Hepatocyte (in vitro differentiated cells): Measurements from ENCODE around the gene MEF2A. TPM values are rescaled to one million over a fixed set of nuclear protein-coding genes. Genes with fewer than 3 reads are reported as not detected.

Experiments
- DNase-seq: peaks from one replicate; pipeline ENCODE4 v3.0.0-alpha.2; 2016; ENCODE audit warnings: low spot score
- H2AFZ ChIP-seq: fragments of 200-600 bp; sonication (generic); 2 replicates; pipeline ENCODE4 v1.6.0; 2016; ENCODE audit warnings: antibody characterized with exemption, mild to moderate bottlenecking
- H3K27ac ChIP-seq: fragments of 200-600 bp; sonication (generic); 2 replicates; pipeline ENCODE4 v1.5.1; 2016; ENCODE audit warnings: mild to moderate bottlenecking
- H3K27me3 ChIP-seq: fragments of 200-600 bp; sonication (generic); 2 replicates; pipeline ENCODE4 v1.6.1; 2016
- H3K36me3 ChIP-seq: fragments of 200-600 bp; sonication (generic); replicated peaks from 2 replicates; pipeline ENCODE4 v1.5.1; 2016; ENCODE audit warnings: low read depth; ENCODE audit not compliant: insufficient read depth
- H3K4me1 ChIP-seq: fragments of 200-600 bp; sonication (generic); 2 replicates; pipeline ENCODE4 v1.5.1; 2016; ENCODE audit warnings: mild to moderate bottlenecking, moderate library complexity; ENCODE audit not compliant: insufficient read depth
- H3K4me2 ChIP-seq: fragments of 200-600 bp; sonication (generic); 2 replicates; pipeline ENCODE4 v1.6.0; 2016
- H3K4me3 ChIP-seq: fragments of 200-600 bp; sonication (generic); 2 replicates; pipeline ENCODE4 v1.5.1; 2016; ENCODE audit warnings: mild to moderate bottlenecking
- H3K79me2 ChIP-seq: fragments of 200-600 bp; sonication (generic); 2 replicates; pipeline ENCODE4 v1.6.0; 2017; ENCODE audit warnings: mild to moderate bottlenecking
- H3K9me2 ChIP-seq: fragments of 200-600 bp; sonication (generic); replicated peaks from 2 replicates; pipeline ENCODE4 v1.6.0; 2017; ENCODE audit warnings: mild to moderate bottlenecking; ENCODE audit not compliant: insufficient read depth
- H3K9me3 ChIP-seq: fragments of 200-600 bp; sonication (generic); 2 replicates; pipeline ENCODE4 v1.5.1; 2016; ENCODE audit warnings: low read depth, mild to moderate bottlenecking
- H4K20me1 ChIP-seq: fragments of 200-600 bp; sonication (generic); 2 replicates; pipeline ENCODE4 v1.6.0; 2016; ENCODE audit warnings: mild to moderate bottlenecking; ENCODE audit not compliant: insufficient read depth, poor library complexity, severe bottlenecking
- EZH2 ChIP-seq: fragments of 200-600 bp; sonication (generic); IDR thresholded peaks from 2 replicates; pipeline ENCODE4 v1.6.1; 2016; ENCODE audit warnings: antibody characterized with exemption, mild to moderate bottlenecking, borderline replicate concordance
- EZH2phosphoT487 ChIP-seq: fragments of 200-600 bp; sonication (generic); IDR thresholded peaks from one replicate; pipeline ENCODE4 v1.6.1; 2018; ENCODE audit warnings: antibody characterized with exemption, mild to moderate bottlenecking, low read depth, moderate library complexity; ENCODE audit not compliant: unreplicated experiment, severe bottlenecking
- WGBS: methylation state at CpG from one replicate; pipeline ENCODE4 v1.1.6; 2016; ENCODE audit warnings: low lambda C conversion rate; ENCODE audit errors: missing lambda C conversion rate; 5-methylcytosine and 5-hydroxymethylcytosine counted together
- polyA plus RNA-seq: library from polyadenylated mRNA; unstranded; fragments of >200 nt; fragmentation: Nextera tagmentation; extraction: Ambion mirVana; gene quantifications from 2 replicates; pipeline ENCODE4 v1.2.1, GENCODE V29; 2016
- total RNA-seq: library from RNA; depleted of rRNA; stranded (reverse); fragments of >200 nt; gene quantifications from 2 replicates; pipeline ENCODE4 v1.2.3, GENCODE V29; 2014
- TF ChIP-seq, protein P1 (sequence below): fragments of 200-600 bp; sonication (generic); IDR thresholded peaks from 2 replicates; pipeline ENCODE4 v1.5.1; 2016; ENCODE audit warnings: antibody characterized with exemption, mild to moderate bottlenecking; ENCODE audit not compliant: poor library complexity

The MEF2A gene
- total and polyA plus RNA-seq, 2 experiments from 2014 or later, result 20.4 to 56.7 TPM

DNA sequence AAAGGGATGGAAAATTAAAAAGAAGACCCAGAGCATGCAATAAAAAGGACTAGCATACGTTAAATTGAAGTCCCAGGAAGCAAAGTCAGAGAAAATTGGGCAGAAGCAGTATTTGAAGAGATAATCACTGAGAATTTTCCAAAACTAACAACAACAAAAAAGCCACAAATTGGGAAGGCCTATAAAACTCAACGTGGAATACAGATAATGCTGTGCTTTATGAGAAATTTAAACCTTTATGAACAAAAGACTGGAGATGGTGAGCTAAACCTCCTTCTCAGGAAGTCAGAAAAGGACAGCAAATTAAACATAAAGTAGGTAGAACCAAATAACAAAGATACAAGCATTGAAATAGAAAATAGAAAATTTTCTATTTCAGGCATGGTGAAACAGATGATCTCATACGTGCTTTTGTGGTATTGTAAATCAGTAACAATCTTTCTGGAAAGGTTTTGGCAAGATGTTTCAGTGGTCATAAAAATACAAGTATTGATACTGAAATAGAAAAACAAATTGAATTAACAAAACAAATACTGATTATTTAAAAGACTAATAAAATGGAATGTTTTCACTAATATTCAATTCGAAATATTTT is 111.9 kb downstream of the MEF2A start:
- TF ChIP-seq, protein P1, sequence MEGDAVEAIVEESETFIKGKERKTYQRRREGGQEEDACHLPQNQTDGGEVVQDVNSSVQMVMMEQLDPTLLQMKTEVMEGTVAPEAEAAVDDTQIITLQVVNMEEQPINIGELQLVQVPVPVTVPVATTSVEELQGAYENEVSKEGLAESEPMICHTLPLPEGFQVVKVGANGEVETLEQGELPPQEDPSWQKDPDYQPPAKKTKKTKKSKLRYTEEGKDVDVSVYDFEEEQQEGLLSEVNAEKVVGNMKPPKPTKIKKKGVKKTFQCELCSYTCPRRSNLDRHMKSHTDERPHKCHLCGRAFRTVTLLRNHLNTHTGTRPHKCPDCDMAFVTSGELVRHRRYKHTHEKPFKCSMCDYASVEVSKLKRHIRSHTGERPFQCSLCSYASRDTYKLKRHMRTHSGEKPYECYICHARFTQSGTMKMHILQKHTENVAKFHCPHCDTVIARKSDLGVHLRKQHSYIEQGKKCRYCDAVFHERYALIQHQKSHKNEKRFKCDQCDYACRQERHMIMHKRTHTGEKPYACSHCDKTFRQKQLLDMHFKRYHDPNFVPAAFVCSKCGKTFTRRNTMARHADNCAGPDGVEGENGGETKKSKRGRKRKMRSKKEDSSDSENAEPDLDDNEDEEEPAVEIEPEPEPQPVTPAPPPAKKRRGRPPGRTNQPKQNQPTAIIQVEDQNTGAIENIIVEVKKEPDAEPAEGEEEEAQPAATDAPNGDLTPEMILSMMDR, result no peak
- no peak for TF ChIP-seq EZH2
- no peak for TF ChIP-seq EZH2phosphoT487
- no peaks in the 10 kb centered on the region for H3K79me2 ChIP-seq
- H3K4me1 ChIP-seq, result no peaks in the 10 kb centered on the region
- H3K36me3 ChIP-seq, result no peaks in the 10 kb centered on the region
- DNase-seq, result no peak
- no peaks in the 10 kb centered on the region for H3K9me2 ChIP-seq
- H3K4me2 ChIP-seq, result no peak overlapping the region
- no peak overlapping the region for H2AFZ ChIP-seq
- no peak overlapping the region for H3K4me3 ChIP-seq
- no peak overlapping the region for H3K27ac ChIP-seq
- no peaks in the 10 kb centered on the region for H3K27me3 ChIP-seq
- H3K9me3 ChIP-seq, result no peaks in the 10 kb centered on the region
- WGBS, result 77% methylated on average over 4 of the region's 4 CpGs
- no peaks in the 10 kb centered on the region for H4K20me1 ChIP-seq

DNA sequence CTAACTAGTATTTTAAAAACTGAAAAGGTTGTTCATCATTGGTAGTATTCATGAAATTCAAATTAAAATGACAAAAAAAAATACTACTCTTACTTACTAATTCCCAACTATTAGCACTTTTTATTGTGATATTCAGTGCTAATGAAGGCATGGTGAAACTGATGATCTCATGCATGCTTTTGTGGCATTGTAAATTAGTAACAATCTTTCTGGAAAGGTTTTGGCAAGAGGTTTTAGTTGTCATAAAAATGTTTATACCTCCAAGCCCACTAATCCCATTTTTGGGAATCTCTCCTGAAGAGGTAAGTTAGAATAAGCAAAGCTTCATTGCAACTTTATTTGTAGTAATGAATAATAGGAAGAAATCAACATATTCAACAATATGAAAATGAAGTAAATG is 114.5 kb downstream of the MEF2A start:
- TF ChIP-seq, protein P1, result no peak
- TF ChIP-seq EZH2 (no peak), EZH2phosphoT487 (no peak)
- Histone ChIP-seq H3K4me2 (no peak overlapping the region), H3K27ac (no peak overlapping the region), H3K9me2 (no peaks in the 10 kb centered on the region), H3K9me3 (no peaks in the 10 kb centered on the region), H3K36me3 (no peaks in the 10 kb centered on the region), H4K20me1 (no peaks in the 10 kb centered on the region), H2AFZ (no peak overlapping the region), H3K4me1 (no peaks in the 10 kb centered on the region), H3K27me3 (no peaks in the 10 kb centered on the region), H3K79me2 (no peaks in the 10 kb centered on the region), H3K4me3 (no peak overlapping the region)
- DNase-seq, result no peak

DNA sequence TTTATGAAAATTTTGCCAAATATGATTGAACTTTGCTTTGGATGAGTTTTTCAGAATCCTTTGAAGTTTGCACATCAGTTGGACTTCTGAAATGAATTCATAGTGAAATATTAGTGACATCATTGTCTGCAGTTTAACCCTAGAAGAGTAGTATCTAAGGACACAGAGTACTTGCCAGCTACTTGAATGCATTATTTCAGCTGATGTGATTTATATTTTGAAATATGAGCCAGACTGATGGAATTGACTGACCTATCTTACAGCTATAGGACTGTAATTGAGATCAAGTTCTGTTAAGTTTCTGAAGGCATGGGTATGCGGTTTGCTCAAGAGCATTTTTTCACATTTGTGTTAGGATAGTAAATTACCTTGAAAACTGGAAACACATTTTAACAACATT is 116.2 kb downstream of the MEF2A start:
- H3K27ac ChIP-seq, result no peak overlapping the region
- no peaks in the 10 kb centered on the region for H4K20me1 ChIP-seq
- no peak overlapping the region for H3K4me3 ChIP-seq
- no peak overlapping the region for H2AFZ ChIP-seq
- no peaks in the 10 kb centered on the region for H3K27me3 ChIP-seq
- H3K79me2 ChIP-seq, result peaks cover 2% of the 10 kb centered on the region
- DNase-seq, result no peak
- no peak overlapping the region for H3K4me2 ChIP-seq
- TF ChIP-seq EZH2 (no peak), EZH2phosphoT487 (no peak)
- TF ChIP-seq, protein P1, result no peak
- H3K4me1 ChIP-seq, result no peaks in the 10 kb centered on the region
- H3K9me2 ChIP-seq, result no peaks in the 10 kb centered on the region
- H3K36me3 ChIP-seq, result no peaks in the 10 kb centered on the region
- H3K9me3 ChIP-seq, result no peaks in the 10 kb centered on the region
- 89% methylated on average over 1 of the region's 1 CpG for WGBS
